Measurements from ENCODE around the gene KIF3C.
A peak's percentile ranks its signal among the peaks of the same experiment; 100 is the strongest.
"Not testable (repeated sequence)": the region's sequence is repeated elsewhere in the genome, so short reads cannot be mapped to it uniquely, and the experiment has no call there.

KIF3C gene

GRCh38 chr2:25933622-25934021 is 48.7 kb downstream of the KIF3C start:
- DNase-seq (ENCODE audit: low spot score in 2 of 2): no peak
- Histone ChIP-seq H3K9me3 (no peaks in the 10 kb centered on the region), H3K36me3 (replicated peaks) (no peaks in the 10 kb centered on the region; the same call in none of the 2 replicates), H3K4me3 (no peak overlapping the region), H3K4me1 (peaks cover 11% of the 10 kb centered on the region), H3K27me3 (ENCODE audit: low read depth) (no peaks in the 10 kb centered on the region)
- in situ Hi-C loops (cut with MboI; ENCODE audit: low sequenced_read_pairs): no loop called here

GRCh38 chr2:25929789-25930473 is 52.4 kb downstream of the KIF3C start:
- H3K36me3 ChIP-seq (replicated peaks): peaks cover 4% of the 10 kb centered on the region

GRCh38 chr2:25928668-25929067 is 53.6 kb downstream of the KIF3C start:
- DNase-seq (ENCODE audit: low spot score in 2 of 2): no peak
- H3K9me3 ChIP-seq: no peaks in the 10 kb centered on the region
- peaks cover 4% of the 10 kb centered on the region for H3K36me3 ChIP-seq (replicated peaks)
- no peak overlapping the region for H3K4me3 ChIP-seq
- no peaks in the 10 kb centered on the region for H3K4me1 ChIP-seq
- H3K27me3 ChIP-seq (ENCODE audit: low read depth): no peaks in the 10 kb centered on the region
- in situ Hi-C loops (cut with MboI; ENCODE audit: low sequenced_read_pairs): no loop called here

More at GRCh38 chr2:25929789-25930473, 52.4 kb downstream of the KIF3C start:
- Histone ChIP-seq H3K9me3 (no peaks in the 10 kb centered on the region), H3K4me3 (no peak overlapping the region), H3K4me1 (no peaks in the 10 kb centered on the region), H3K27me3 (ENCODE audit: low read depth) (no peaks in the 10 kb centered on the region)
- DNase-seq (ENCODE audit: low spot score in 2 of 2): no peak
- in situ Hi-C loops (cut with MboI; ENCODE audit: low sequenced_read_pairs): no loop called here

GRCh38 chr2:25926984-25927756 is 55.1 kb downstream of the KIF3C start:
- DNase-seq (ENCODE audit: low spot score in 2 of 2): no peak
- Histone ChIP-seq H3K4me1 (no peaks in the 10 kb centered on the region), H3K27me3 (ENCODE audit: low read depth) (no peaks in the 10 kb centered on the region), H3K9me3 (no peaks in the 10 kb centered on the region), H3K36me3 (replicated peaks) (peaks cover 4% of the 10 kb centered on the region), H3K4me3 (no peak overlapping the region)
- in situ Hi-C loops (cut with MboI; ENCODE audit: low sequenced_read_pairs): no loop called here

- Histone ChIP-seq H3K9me3 (no peaks in the 10 kb centered on the region), H3K36me3 (replicated peaks) (peaks cover 1% of the 10 kb centered on the region; the same call in 1 of the 2 replicates), H3K4me3 (no peak overlapping the region), H3K4me1 (no peaks in the 10 kb centered on the region), H3K27me3 (ENCODE audit: low read depth) (no peaks in the 10 kb centered on the region)
- no peak for DNase-seq (ENCODE audit: low spot score in 2 of 2)
- in situ Hi-C loops (cut with MboI; ENCODE audit: low sequenced_read_pairs): no loop called here
These were observed 59.8 kb downstream of the KIF3C start for GRCh38 chr2:25922501-25922900.

- in situ Hi-C loops (cut with MboI; ENCODE audit: low sequenced_read_pairs): no loop called here
- DNase-seq (ENCODE audit: low spot score in 2 of 2): peak in 1 of 2 experiments; percentile 24
These were observed 61.4 kb downstream of the KIF3C start for GRCh38 chr2:25920786-25921415.

GRCh38 chr2:25920336-25920735 is 62.0 kb downstream of the KIF3C start:
- in situ Hi-C loops (cut with MboI; ENCODE audit: low sequenced_read_pairs): no loop called here
- Histone ChIP-seq H3K4me1 (peaks cover 3% of the 10 kb centered on the region; the same call in 1 of the 2 replicates), H3K27me3 (ENCODE audit: low read depth) (no peaks in the 10 kb centered on the region), H3K4me3 (no peak overlapping the region), H3K36me3 (replicated peaks) (no peaks in the 10 kb centered on the region), H3K9me3 (no peaks in the 10 kb centered on the region)
- DNase-seq (ENCODE audit: low spot score in 2 of 2): no peak

More at GRCh38 chr2:25920786-25921415, 61.4 kb downstream of the KIF3C start:
- H3K4me3 ChIP-seq: no peak overlapping the region
- H3K4me1 ChIP-seq: peaks cover 3% of the 10 kb centered on the region; the same call in 1 of the 2 replicates
- no peaks in the 10 kb centered on the region for H3K27me3 ChIP-seq (ENCODE audit: low read depth)
- H3K36me3 ChIP-seq (replicated peaks): no peaks in the 10 kb centered on the region
- no peaks in the 10 kb centered on the region for H3K9me3 ChIP-seq

- Histone ChIP-seq H3K36me3 (replicated peaks) (no peaks in the 10 kb centered on the region), H3K4me3 (no peak overlapping the region), H3K9me3 (no peaks in the 10 kb centered on the region), H3K4me1 (peaks cover 17% of the 10 kb centered on the region), H3K27me3 (ENCODE audit: low read depth) (no peaks in the 10 kb centered on the region)
- DNase-seq (ENCODE audit: low spot score in 2 of 2): no peak
- in situ Hi-C loops (cut with MboI; ENCODE audit: low sequenced_read_pairs): no loop called here
These were observed 64.5 kb downstream of the KIF3C start for GRCh38 chr2:25917832-25918231.

- in situ Hi-C loops (cut with MboI; ENCODE audit: low sequenced_read_pairs): not testable (repeated sequence)
These were observed 64.9 kb downstream of the KIF3C start for GRCh38 chr2:25917411-25917810.

GRCh38 chr2:25915944-25916772 is 66.1 kb downstream of the KIF3C start:
- in situ Hi-C loops (cut with MboI; ENCODE audit: low sequenced_read_pairs); H3K4me3 ChIP-seq; H3K27me3 ChIP-seq (ENCODE audit: low read depth); H3K9me3 ChIP-seq; H3K36me3 ChIP-seq (replicated peaks): not testable (repeated sequence)
- peak in 1 of 2 experiments; percentile 30 for DNase-seq (ENCODE audit: low spot score in 2 of 2)
- H3K4me1 ChIP-seq: peaks cover 24% of the 10 kb centered on the region

More at GRCh38 chr2:25917411-25917810, 64.9 kb downstream of the KIF3C start:
- H3K4me3 ChIP-seq; H3K27me3 ChIP-seq (ENCODE audit: low read depth); DNase-seq (ENCODE audit: low spot score in 2 of 2); H3K36me3 ChIP-seq (replicated peaks); H3K9me3 ChIP-seq: not testable (repeated sequence)
- peaks cover 20% of the 10 kb centered on the region for H3K4me1 ChIP-seq

GRCh38 chr2:25915411-25915810 is 66.9 kb downstream of the KIF3C start:
- H3K9me3 ChIP-seq; in situ Hi-C loops (cut with MboI; ENCODE audit: low sequenced_read_pairs); DNase-seq (ENCODE audit: low spot score in 2 of 2); H3K27me3 ChIP-seq (ENCODE audit: low read depth); H3K36me3 ChIP-seq (replicated peaks); H3K4me3 ChIP-seq: not testable (repeated sequence)
- H3K4me1 ChIP-seq: peaks cover 24% of the 10 kb centered on the region

- H3K9me3 ChIP-seq; H3K36me3 ChIP-seq (replicated peaks); in situ Hi-C loops (cut with MboI; ENCODE audit: low sequenced_read_pairs); H3K27me3 ChIP-seq (ENCODE audit: low read depth): not testable (repeated sequence)
- Histone ChIP-seq H3K4me1 (peaks cover 30% of the 10 kb centered on the region), H3K4me3 (peak overlapping the region; percentile 3)
- DNase-seq (ENCODE audit: low spot score in 2 of 2): peak in 1 of 2 experiments; percentile 46
These were observed 68.7 kb downstream of the KIF3C start for GRCh38 chr2:25913696-25913973.

GRCh38 chr2:25912851-25913695 is 69.2 kb downstream of the KIF3C start:
- peak overlapping the region; percentile 3 for H3K4me3 ChIP-seq
- no peaks in the 10 kb centered on the region for H3K27me3 ChIP-seq (ENCODE audit: low read depth)
- in situ Hi-C loops (cut with MboI; ENCODE audit: low sequenced_read_pairs): no loop called here
- no peaks in the 10 kb centered on the region for H3K36me3 ChIP-seq (replicated peaks)
- no peaks in the 10 kb centered on the region for H3K9me3 ChIP-seq
- H3K4me1 ChIP-seq: peaks cover 30% of the 10 kb centered on the region
- peak; percentile 93 to 98 for DNase-seq (ENCODE audit: low spot score in 2 of 2)

All from HAP-1 (cell line).